K562 (cell line): Measurements from ENCODE around the gene RASSF3.

ENCODE experiments used
- CTCF ChIP-seq, 3 experiments: IDR thresholded peaks in 2 of 3; conservative IDR thresholded peaks in 1 of 3; 2 replicates each; pipeline ENCODE4 v1.5.1; 2011 to 2012; ENCODE audit warnings: low read length in 3 of 3, mild to moderate bottlenecking in 3 of 3, control low read depth in 2 of 3, improper control_type of control experiment in 1 of 3, inconsistent platforms in 1 of 3, low read depth in 1 of 3, mixed read lengths in 1 of 3, moderate library complexity in 1 of 3; ENCODE audit not compliant: insufficient read depth in 2 of 3
- EP300 ChIP-seq: IDR thresholded peaks from 2 replicates; pipeline ENCODE4 v1.6.1; 2012; ENCODE audit warnings: low read length, improper control_type of control experiment
- EZH2 ChIP-seq: IDR thresholded peaks from 2 replicates; pipeline ENCODE4 v1.6.1; 2012; ENCODE audit warnings: low read depth, mild to moderate bottlenecking, inconsistent platforms, low read length, borderline replicate concordance
- FOXP1 ChIP-seq: sonication (generic); formaldehyde crosslinking; IDR thresholded peaks from 2 replicates; pipeline ENCODE4 v1.8.0; 2022; ENCODE audit warnings: mild to moderate bottlenecking, missing genetic modification reagents
- PHF21A ChIP-seq: fragments of 450-650 bp; IDR thresholded peaks from 2 replicates; pipeline ENCODE4 v1.6.1; 2017; ENCODE audit warnings: low read depth, borderline replicate concordance
- POLR2A ChIP-seq: fragments of 450-650 bp; conservative IDR thresholded peaks from 2 replicates; pipeline ENCODE4 v1.6.1; 2016
- PRPF4 ChIP-seq: fragments of 200-400 bp; formaldehyde crosslinking; IDR thresholded peaks from one replicate; pipeline ENCODE4 v1.6.1; 2017; ENCODE audit warnings: low read length, low read depth, mild to moderate bottlenecking; ENCODE audit not compliant: insufficient read depth, poor library complexity, severe bottlenecking
- RFX5 ChIP-seq: IDR thresholded peaks from 2 replicates; pipeline ENCODE4 v1.6.1; 2011; ENCODE audit warnings: low read depth, mild to moderate bottlenecking, improper control_type of control experiment, low read length
- SIRT6 ChIP-seq: IDR thresholded peaks from one replicate; pipeline ENCODE4 v1.6.1; 2012; ENCODE audit warnings: low read depth, mild to moderate bottlenecking, control low read depth, inconsistent platforms, low read length, moderate library complexity
- SMAD1 ChIP-seq: fragments of 150-350 bp; IDR thresholded peaks from 2 replicates; pipeline ENCODE4 v1.6.1; 2014; ENCODE audit warnings: low read length, low read depth; ENCODE audit not compliant: partially characterized antibody
- TCF7 ChIP-seq: sonication (generic); IDR thresholded peaks from 2 replicates; pipeline ENCODE4 v1.6.1; 2016; ENCODE audit warnings: antibody characterized with exemption, borderline replicate concordance
- TF ChIP-seq, protein P1 (sequence below): fragments of 250-450 bp; sonication (Bioruptor Pico); IDR thresholded peaks from 2 replicates; pipeline ENCODE4 v1.4.0; 2020; ENCODE audit warnings: mild to moderate bottlenecking, moderate library complexity, borderline replicate concordance
- TF ChIP-seq, protein P2 (sequence below), 2 experiments: fragments of 450-650 bp; formaldehyde crosslinking in 1 of 2; IDR thresholded peaks; 2 replicates each; pipeline versions ENCODE4 v1.4.0 to v1.6.1; 2014 to 2020; ENCODE audit warnings: mild to moderate bottlenecking in 2 of 2, borderline replicate concordance in 1 of 2, low read depth in 1 of 2

- TF ChIP-seq SMAD1, result no peak
- TF ChIP-seq PRPF4, result no peak
- no peak for TF ChIP-seq RFX5
- no peak for TF ChIP-seq PHF21A
- TF ChIP-seq POLR2A, result no peak
- TF ChIP-seq, protein P1, sequence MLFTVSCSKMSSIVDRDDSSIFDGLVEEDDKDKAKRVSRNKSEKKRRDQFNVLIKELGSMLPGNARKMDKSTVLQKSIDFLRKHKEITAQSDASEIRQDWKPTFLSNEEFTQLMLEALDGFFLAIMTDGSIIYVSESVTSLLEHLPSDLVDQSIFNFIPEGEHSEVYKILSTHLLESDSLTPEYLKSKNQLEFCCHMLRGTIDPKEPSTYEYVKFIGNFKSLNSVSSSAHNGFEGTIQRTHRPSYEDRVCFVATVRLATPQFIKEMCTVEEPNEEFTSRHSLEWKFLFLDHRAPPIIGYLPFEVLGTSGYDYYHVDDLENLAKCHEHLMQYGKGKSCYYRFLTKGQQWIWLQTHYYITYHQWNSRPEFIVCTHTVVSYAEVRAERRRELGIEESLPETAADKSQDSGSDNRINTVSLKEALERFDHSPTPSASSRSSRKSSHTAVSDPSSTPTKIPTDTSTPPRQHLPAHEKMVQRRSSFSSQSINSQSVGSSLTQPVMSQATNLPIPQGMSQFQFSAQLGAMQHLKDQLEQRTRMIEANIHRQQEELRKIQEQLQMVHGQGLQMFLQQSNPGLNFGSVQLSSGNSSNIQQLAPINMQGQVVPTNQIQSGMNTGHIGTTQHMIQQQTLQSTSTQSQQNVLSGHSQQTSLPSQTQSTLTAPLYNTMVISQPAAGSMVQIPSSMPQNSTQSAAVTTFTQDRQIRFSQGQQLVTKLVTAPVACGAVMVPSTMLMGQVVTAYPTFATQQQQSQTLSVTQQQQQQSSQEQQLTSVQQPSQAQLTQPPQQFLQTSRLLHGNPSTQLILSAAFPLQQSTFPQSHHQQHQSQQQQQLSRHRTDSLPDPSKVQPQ, result no peak
- no peak for TF ChIP-seq TCF7
- TF ChIP-seq, protein P2, sequence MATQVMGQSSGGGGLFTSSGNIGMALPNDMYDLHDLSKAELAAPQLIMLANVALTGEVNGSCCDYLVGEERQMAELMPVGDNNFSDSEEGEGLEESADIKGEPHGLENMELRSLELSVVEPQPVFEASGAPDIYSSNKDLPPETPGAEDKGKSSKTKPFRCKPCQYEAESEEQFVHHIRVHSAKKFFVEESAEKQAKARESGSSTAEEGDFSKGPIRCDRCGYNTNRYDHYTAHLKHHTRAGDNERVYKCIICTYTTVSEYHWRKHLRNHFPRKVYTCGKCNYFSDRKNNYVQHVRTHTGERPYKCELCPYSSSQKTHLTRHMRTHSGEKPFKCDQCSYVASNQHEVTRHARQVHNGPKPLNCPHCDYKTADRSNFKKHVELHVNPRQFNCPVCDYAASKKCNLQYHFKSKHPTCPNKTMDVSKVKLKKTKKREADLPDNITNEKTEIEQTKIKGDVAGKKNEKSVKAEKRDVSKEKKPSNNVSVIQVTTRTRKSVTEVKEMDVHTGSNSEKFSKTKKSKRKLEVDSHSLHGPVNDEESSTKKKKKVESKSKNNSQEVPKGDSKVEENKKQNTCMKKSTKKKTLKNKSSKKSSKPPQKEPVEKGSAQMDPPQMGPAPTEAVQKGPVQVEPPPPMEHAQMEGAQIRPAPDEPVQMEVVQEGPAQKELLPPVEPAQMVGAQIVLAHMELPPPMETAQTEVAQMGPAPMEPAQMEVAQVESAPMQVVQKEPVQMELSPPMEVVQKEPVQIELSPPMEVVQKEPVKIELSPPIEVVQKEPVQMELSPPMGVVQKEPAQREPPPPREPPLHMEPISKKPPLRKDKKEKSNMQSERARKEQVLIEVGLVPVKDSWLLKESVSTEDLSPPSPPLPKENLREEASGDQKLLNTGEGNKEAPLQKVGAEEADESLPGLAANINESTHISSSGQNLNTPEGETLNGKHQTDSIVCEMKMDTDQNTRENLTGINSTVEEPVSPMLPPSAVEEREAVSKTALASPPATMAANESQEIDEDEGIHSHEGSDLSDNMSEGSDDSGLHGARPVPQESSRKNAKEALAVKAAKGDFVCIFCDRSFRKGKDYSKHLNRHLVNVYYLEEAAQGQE (IDR thresholded peaks at IDR 0.05; ENCODE audit: borderline replicate concordance), result no peak
- TF ChIP-seq, protein P2 (CRISPR knock-in tag; IDR thresholded peaks at IDR 0.05; ENCODE audit: low read depth), result no peak
- TF ChIP-seq FOXP1, result no peak
- no peak for TF ChIP-seq SIRT6
- no peak for TF ChIP-seq CTCF (IDR thresholded peaks at IDR 0.05 in 2 of 3, conservative IDR thresholded peaks at IDR 0.05 in 1 of 3; ENCODE audit: insufficient read depth in 2 of 3, low read depth in 1 of 3, low read length in 3 of 3)
- no peak for TF ChIP-seq EP300
- no peak for TF ChIP-seq EZH2
These were observed 119.8 kb downstream of the RASSF3 start for GRCh38 chr12:64729909-64730587.
